ENCODE results near the gene KAT6B.

- TF ChIP-seq CTCF (IDR thresholded peaks at IDR 0.05; ENCODE audit: insufficient read depth, low read depth, low read length) (no peak), EZH2 (IDR thresholded peaks at IDR 0.05; ENCODE audit: insufficient read depth, low read length) (no peak)
Observed at GRCh38 chr10:75076348-75076747, 249.9 kb downstream of the KAT6B start.

Measured in astrocyte (in vitro differentiated cells and primary cell).